CD14-positive monocyte (primary cell): ENCODE results near the gene PSME3. TPM values are rescaled to one million over a fixed set of nuclear protein-coding genes. Genes with fewer than 3 reads are reported as not detected.
A peak's percentile ranks its signal among the peaks of the same experiment; 100 is the strongest.

Experiments used
- DNase-seq, 3 donors: peaks; one replicate each; pipeline ENCODE4 v3.0.0-alpha.2; 2011 to 2022
- H2AFZ ChIP-seq: 2 replicates; pipeline ENCODE4 v1.6.0; 2012; ENCODE audit warnings: mild to moderate bottlenecking, low read depth, low read length, inconsistent platforms; ENCODE audit not compliant: insufficient read depth, poor library complexity, severe bottlenecking
- H3K27ac ChIP-seq, 2 donors: 1 replicate in 1 of 2; 2 replicates in 1 of 2; pipeline ENCODE4 v1.5.1; 2012 to 2013; ENCODE audit warnings: low read length in 2 of 2, control low read depth in 1 of 2, inconsistent platforms in 1 of 2, low read depth in 1 of 2, mild to moderate bottlenecking in 1 of 2
- H3K27me3 ChIP-seq, 2 donors: one replicate each; pipeline versions ENCODE4 v1.6.0 to v1.6.1; 2011 to 2013; ENCODE audit warnings: low read length in 2 of 2; ENCODE audit not compliant: control insufficient read depth in 2 of 2, insufficient read depth in 2 of 2
- H3K36me3 ChIP-seq, 2 donors: replicated peaks in 1 of 2; 1 replicate in 1 of 2; 2 replicates in 1 of 2; pipeline versions ENCODE4 v1.5.1 to v1.6.1; 2012 to 2013; ENCODE audit warnings: low read length in 2 of 2, control low read depth in 1 of 2, inconsistent platforms in 1 of 2, mild to moderate bottlenecking in 1 of 2; ENCODE audit not compliant: insufficient read depth in 2 of 2, control insufficient read depth in 1 of 2
- H3K4me1 ChIP-seq, 2 donors: 1 replicate in 1 of 2; 2 replicates in 1 of 2; pipeline versions ENCODE4 v1.5.1 to v1.6.1; 2012 to 2013; ENCODE audit warnings: low read length in 2 of 2, control low read depth in 1 of 2, inconsistent platforms in 1 of 2, mild to moderate bottlenecking in 1 of 2, moderate library complexity in 1 of 2; ENCODE audit not compliant: insufficient read depth in 2 of 2, control insufficient read depth in 1 of 2
- H3K4me2 ChIP-seq: replicated peaks from 2 replicates; pipeline ENCODE3; 2012; ENCODE audit warnings: low read length, moderate library complexity, mild to moderate bottlenecking; ENCODE audit not compliant: poor library complexity, severe bottlenecking; ENCODE audit errors: extremely low read depth
- H3K4me3 ChIP-seq, 3 experiments: fragments of 200-600 bp in 1 of 3; sonication (generic) in 1 of 3; replicated peaks in 1 of 3; 1 replicate in 2 of 3; 2 replicates in 1 of 3; pipeline ENCODE4 v1.5.1; 2011 to 2013; ENCODE audit warnings: low read length in 3 of 3, mild to moderate bottlenecking in 3 of 3, control low read depth in 2 of 3, low read depth in 2 of 3, inconsistent platforms in 1 of 3, moderate library complexity in 1 of 3
- H3K79me2 ChIP-seq: 2 replicates; pipeline ENCODE4 v1.6.0; 2012; ENCODE audit warnings: mild to moderate bottlenecking, control low read depth, inconsistent platforms, low read length, moderate library complexity; ENCODE audit not compliant: insufficient read depth
- H3K9ac ChIP-seq: 2 replicates; pipeline ENCODE4 v1.6.0; 2017; ENCODE audit warnings: low read length, mild to moderate bottlenecking; ENCODE audit not compliant: insufficient read depth, poor library complexity, severe bottlenecking
- H3K9me3 ChIP-seq, 2 donors: replicated peaks in 1 of 2; 1 replicate in 1 of 2; 2 replicates in 1 of 2; pipeline versions ENCODE4 v1.5.1 to v1.6.1; 2012 to 2013; ENCODE audit warnings: low read length in 2 of 2, control low read depth in 1 of 2; ENCODE audit not compliant: control insufficient read depth in 1 of 2, insufficient read depth in 1 of 2
- H4K20me1 ChIP-seq: 2 replicates; pipeline ENCODE4 v1.6.0; 2012; ENCODE audit warnings: mild to moderate bottlenecking, low read length, control low read depth, moderate library complexity; ENCODE audit not compliant: insufficient read depth
- H3K27ac Mint-ChIP-seq, 7 donors: one replicate each; pipeline ENCODE4 v1.8.0; 2020; ENCODE audit warnings: mild to moderate bottlenecking in 7 of 7, mixed read lengths in 7 of 7, moderate library complexity in 6 of 7, inconsistent platforms in 2 of 7
- H3K27me3 Mint-ChIP-seq, 3 donors: one replicate each; pipeline ENCODE4 v1.8.0; 2021 to 2022; ENCODE audit warnings: low read depth in 3 of 3, mild to moderate bottlenecking in 3 of 3, mixed read lengths in 3 of 3, moderate library complexity in 3 of 3, inconsistent platforms in 1 of 3
- H3K36me3 Mint-ChIP-seq, 2 donors: one replicate each; pipeline ENCODE4 v1.8.0; 2020; ENCODE audit warnings: mixed read lengths in 2 of 2, inconsistent platforms in 1 of 2, mild to moderate bottlenecking in 1 of 2
- H3K4me1 Mint-ChIP-seq: one replicate; pipeline ENCODE4 v1.8.0; 2020; ENCODE audit warnings: mild to moderate bottlenecking, mixed read lengths
- H3K4me3 Mint-ChIP-seq, 2 donors: one replicate each; pipeline ENCODE4 v1.8.0; 2020; ENCODE audit warnings: mild to moderate bottlenecking in 2 of 2, mixed read lengths in 2 of 2, moderate library complexity in 1 of 2
- H3K9me3 Mint-ChIP-seq, 7 donors: one replicate each; pipeline ENCODE4 v1.8.0; 2020 to 2022; ENCODE audit warnings: mixed read lengths in 7 of 7, mild to moderate bottlenecking in 6 of 7, moderate library complexity in 6 of 7, inconsistent platforms in 2 of 7
- WGBS: methylation state at CpG from one replicate; pipeline ENCODE4 v1.1.5; 2013; ENCODE audit warnings: missing lambda C conversion rate; ENCODE audit not compliant: insufficient coverage; 5-methylcytosine and 5-hydroxymethylcytosine counted together
- intact Hi-C, 2 donors: fragments of 100-400 bp; cut with micrococcal nuclease; formaldehyde crosslinking; loops; one replicate each; pipeline versions ENCODE4 v1.15.0 to v1.15.1; 2023
- polyA plus RNA-seq, 3 donors: library from polyadenylated mRNA; depleted of rRNA in 1 of 3; unstranded in 2 of 3; stranded (reverse) in 1 of 3; fragments of 300-500 nt in 2 of 3; fragments of >200 nt in 1 of 3; fragmentation: Illumina TruSeq in 2 of 3; gene quantifications; 1 replicate in 2 of 3; 2 replicates in 1 of 3; pipeline ENCODE4 v1.2.3, GENCODE V29; 2012 to 2021
- TF ChIP-seq, protein P1 (sequence below): fragments of 200-600 bp; IDR thresholded peaks from one replicate; pipeline ENCODE4 v1.8.0; 2022; ENCODE audit warnings: antibody characterized with exemption, mild to moderate bottlenecking

PSME3 gene
- polyA plus RNA-seq, 3 donors: 61.9 to 137 (median 124) TPM

GRCh38 chr17:42792545-42792944 is 40.7 kb upstream of the PSME3 start:
- Histone ChIP-seq H3K9me3 (no peaks in the 10 kb centered on the region), H3K27me3 (peaks cover 0 to 7% of the 10 kb centered on the region in 2 donors), H2AFZ (no peak overlapping the region), H3K9ac (no peak overlapping the region), H3K4me2 (no peak overlapping the region), H4K20me1 (no peaks in the 10 kb centered on the region), H3K4me3 (no peak overlapping the region), H3K79me2 (peaks cover 2% of the 10 kb centered on the region), H3K36me3 (peaks cover 0 to 6% of the 10 kb centered on the region in 2 donors), H3K4me1 (peaks cover 2 to 7% of the 10 kb centered on the region in 2 donors), H3K27ac (no peak overlapping the region)
- intact Hi-C loops: no loop called here
- 96% methylated on average over 3 of the region's 5 CpGs for WGBS
- Mint-ChIP-seq H3K27ac (no peak overlapping the region), H3K27me3 (peaks cover 20 to 30% (median 23%) of the 10 kb centered on the region in 3 donors), H3K4me1 (peaks cover 16% of the 10 kb centered on the region), H3K36me3 (peaks cover 11 to 16% of the 10 kb centered on the region in 2 donors), H3K4me3 (no peak overlapping the region), H3K9me3 (peaks cover 0 to 2% (median 0%) of the 10 kb centered on the region in 7 donors)
- no peak for DNase-seq
- TF ChIP-seq, protein P1, sequence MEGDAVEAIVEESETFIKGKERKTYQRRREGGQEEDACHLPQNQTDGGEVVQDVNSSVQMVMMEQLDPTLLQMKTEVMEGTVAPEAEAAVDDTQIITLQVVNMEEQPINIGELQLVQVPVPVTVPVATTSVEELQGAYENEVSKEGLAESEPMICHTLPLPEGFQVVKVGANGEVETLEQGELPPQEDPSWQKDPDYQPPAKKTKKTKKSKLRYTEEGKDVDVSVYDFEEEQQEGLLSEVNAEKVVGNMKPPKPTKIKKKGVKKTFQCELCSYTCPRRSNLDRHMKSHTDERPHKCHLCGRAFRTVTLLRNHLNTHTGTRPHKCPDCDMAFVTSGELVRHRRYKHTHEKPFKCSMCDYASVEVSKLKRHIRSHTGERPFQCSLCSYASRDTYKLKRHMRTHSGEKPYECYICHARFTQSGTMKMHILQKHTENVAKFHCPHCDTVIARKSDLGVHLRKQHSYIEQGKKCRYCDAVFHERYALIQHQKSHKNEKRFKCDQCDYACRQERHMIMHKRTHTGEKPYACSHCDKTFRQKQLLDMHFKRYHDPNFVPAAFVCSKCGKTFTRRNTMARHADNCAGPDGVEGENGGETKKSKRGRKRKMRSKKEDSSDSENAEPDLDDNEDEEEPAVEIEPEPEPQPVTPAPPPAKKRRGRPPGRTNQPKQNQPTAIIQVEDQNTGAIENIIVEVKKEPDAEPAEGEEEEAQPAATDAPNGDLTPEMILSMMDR: no peak

DNA sequence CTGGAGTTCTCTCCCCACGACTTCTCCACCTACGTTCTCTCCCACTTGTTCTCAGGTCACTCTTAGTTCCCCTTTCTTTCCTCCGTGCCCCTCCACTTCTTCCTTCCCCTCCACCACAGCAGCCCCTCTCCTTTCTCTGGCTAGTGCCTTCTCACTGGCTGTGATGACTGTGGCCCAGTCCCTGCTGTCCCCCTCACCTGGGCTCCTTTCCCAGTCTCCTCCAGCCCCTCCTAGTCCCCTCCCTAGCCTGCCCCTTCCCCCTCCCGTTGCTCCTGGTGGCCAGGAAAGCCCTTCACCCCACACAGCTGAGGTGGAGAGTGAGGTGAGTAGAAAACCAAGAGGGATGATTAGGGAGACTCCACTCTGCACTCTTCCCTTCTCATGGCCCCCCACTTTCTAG is 38.1 kb upstream of the PSME3 start:
- no peak overlapping the region for H2AFZ ChIP-seq
- H3K27me3 ChIP-seq: peaks cover 0 to 4% of the 10 kb centered on the region in 2 donors
- no peak overlapping the region for H3K4me3 ChIP-seq
- peaks cover 0 to 6% of the 10 kb centered on the region in 2 donors for H3K36me3 ChIP-seq
- H4K20me1 ChIP-seq: no peaks in the 10 kb centered on the region
- peaks cover 10% of the 10 kb centered on the region for H3K79me2 ChIP-seq
- no peaks in the 10 kb centered on the region for H3K9me3 ChIP-seq
- no peak overlapping the region for H3K27ac ChIP-seq
- no peak overlapping the region for H3K9ac ChIP-seq
- Mint-ChIP-seq H3K9me3 (no peaks in the 10 kb centered on the region), H3K4me1 (peaks cover 27% of the 10 kb centered on the region), H3K27ac (peak overlapping the region in 1 of 7 donors; percentile 79), H3K36me3 (peaks cover 11 to 16% of the 10 kb centered on the region in 2 donors), H3K27me3 (peaks cover 13 to 17% (median 16%) of the 10 kb centered on the region in 3 donors), H3K4me3 (no peak overlapping the region)
- H3K4me2 ChIP-seq: no peak overlapping the region
- 14% methylated on average over 3 of the region's 4 CpGs for WGBS
- intact Hi-C loops: no loop called here
- H3K4me1 ChIP-seq: peaks cover 13 to 19% of the 10 kb centered on the region in 2 donors
- TF ChIP-seq, protein P1: no peak
- no peak for DNase-seq
